Measurements from ENCODE around the gene PLPPR1. TPM values are rescaled to one million over a fixed set of nuclear protein-coding genes. Genes with fewer than 3 reads are reported as not detected.

The PLPPR1 gene
- total and polyA plus RNA-seq, 2 donors (not counting 3 experiments of a cell fraction or from before 2014, with no cell fraction given), result 0.18 to 0.50 TPM

DNA sequence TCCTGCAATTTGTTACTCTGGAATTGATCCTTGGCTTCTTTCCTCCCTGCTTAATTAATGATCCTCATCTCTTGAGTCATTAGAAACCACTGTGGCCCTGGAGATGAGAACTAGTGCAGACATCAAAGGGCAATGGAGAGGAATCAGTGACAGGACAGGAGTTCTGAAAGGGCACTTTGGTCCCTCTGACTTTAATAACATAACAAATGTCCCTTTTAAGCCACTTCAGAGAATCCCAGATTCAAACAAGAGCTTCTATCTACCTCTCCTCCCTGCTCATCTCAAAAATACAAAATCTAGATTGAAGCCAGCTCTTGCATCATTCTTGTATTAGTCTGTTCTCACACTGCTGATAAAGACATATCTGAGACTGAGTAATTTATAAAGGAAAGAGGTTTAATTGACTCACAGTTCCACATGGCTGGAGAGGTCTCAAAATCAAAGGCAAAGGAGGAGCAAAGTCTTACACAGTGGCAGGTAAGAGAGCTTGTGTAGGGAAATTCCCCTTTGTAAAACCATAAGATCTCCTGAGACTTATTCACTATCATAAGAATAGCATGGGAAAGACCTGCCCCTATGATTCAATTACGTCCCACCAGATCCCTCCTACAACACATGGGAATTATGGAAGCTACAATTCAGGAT, 139.1 kb downstream of the PLPPR1 start:
- Histone ChIP-seq H3K9me1 (replicated peaks; ENCODE audit: control insufficient read depth, extremely low read depth, insufficient read depth, low read length) (no peaks in the 10 kb centered on the region), H3K4me2 (ENCODE audit: insufficient read depth, low read length) (no peak overlapping the region), H3K9me3 (replicated peaks; ENCODE audit: control insufficient read depth, insufficient read depth, low read length) (no peaks in the 10 kb centered on the region), H3K36me3 (ENCODE audit: control insufficient read depth in 2 of 2, extremely low read depth in 1 of 2, insufficient read depth in 2 of 2, low read length in 2 of 2) (no peaks in the 10 kb centered on the region), H3K4me3 (replicated peaks in 1 of 3; ENCODE audit: insufficient read depth in 1 of 3, low read depth in 1 of 3, low read length in 3 of 3) (no peak overlapping the region), H2AFZ (ENCODE audit: low read depth, low read length) (no peak overlapping the region), H3K4me1 (ENCODE audit: control insufficient read depth, extremely low read depth, insufficient read depth, low read length) (no peaks in the 10 kb centered on the region), H3K9ac (replicated peaks; ENCODE audit: extremely low read depth, insufficient read depth, low read length) (no peak overlapping the region), H3K27me3 (ENCODE audit: control insufficient read depth in 2 of 2, insufficient read depth in 2 of 2, low read length in 2 of 2) (no peaks in the 10 kb centered on the region), H3K27ac (ENCODE audit: insufficient read depth, low read depth, low read length) (no peak overlapping the region), H3K79me2 (ENCODE audit: control insufficient read depth, insufficient read depth, low read length) (no peaks in the 10 kb centered on the region), H4K20me1 (replicated peaks; ENCODE audit: control insufficient read depth, extremely low read depth, insufficient read depth, low read length) (no peaks in the 10 kb centered on the region)
- dilution Hi-C loops (cut with MboI; ENCODE audit: extremely low pct_ligation_motif_present, low sequenced_read_pairs) (no loop called here), intact Hi-C loops (cut with micrococcal nuclease) (no loop called here)
- no TSS peak for BruUV-seq (replicated peaks)
- CTCF ChIA-PET, result no interaction called here
- FAIRE-seq, result no peak
- TF ChIP-seq, protein P1, sequence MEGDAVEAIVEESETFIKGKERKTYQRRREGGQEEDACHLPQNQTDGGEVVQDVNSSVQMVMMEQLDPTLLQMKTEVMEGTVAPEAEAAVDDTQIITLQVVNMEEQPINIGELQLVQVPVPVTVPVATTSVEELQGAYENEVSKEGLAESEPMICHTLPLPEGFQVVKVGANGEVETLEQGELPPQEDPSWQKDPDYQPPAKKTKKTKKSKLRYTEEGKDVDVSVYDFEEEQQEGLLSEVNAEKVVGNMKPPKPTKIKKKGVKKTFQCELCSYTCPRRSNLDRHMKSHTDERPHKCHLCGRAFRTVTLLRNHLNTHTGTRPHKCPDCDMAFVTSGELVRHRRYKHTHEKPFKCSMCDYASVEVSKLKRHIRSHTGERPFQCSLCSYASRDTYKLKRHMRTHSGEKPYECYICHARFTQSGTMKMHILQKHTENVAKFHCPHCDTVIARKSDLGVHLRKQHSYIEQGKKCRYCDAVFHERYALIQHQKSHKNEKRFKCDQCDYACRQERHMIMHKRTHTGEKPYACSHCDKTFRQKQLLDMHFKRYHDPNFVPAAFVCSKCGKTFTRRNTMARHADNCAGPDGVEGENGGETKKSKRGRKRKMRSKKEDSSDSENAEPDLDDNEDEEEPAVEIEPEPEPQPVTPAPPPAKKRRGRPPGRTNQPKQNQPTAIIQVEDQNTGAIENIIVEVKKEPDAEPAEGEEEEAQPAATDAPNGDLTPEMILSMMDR (IDR thresholded peaks at IDR 0.05; ENCODE audit: extremely low read depth in 1 of 2, insufficient read depth in 1 of 2, low read depth in 1 of 2, low read length in 2 of 2), result no peak
- TF ChIP-seq FOS (IDR thresholded peaks at IDR 0.05; ENCODE audit: borderline replicate concordance, insufficient read depth, low read length) (no peak), POLR2AphosphoS5 (IDR thresholded peaks at IDR 0.05; ENCODE audit: insufficient read depth, low read depth, low read length) (no peak), GATA2 (IDR thresholded peaks at IDR 0.05; ENCODE audit: insufficient read depth, insufficient read length, low read depth, low read length) (no peak), JUN (IDR thresholded peaks at IDR 0.05; ENCODE audit: borderline replicate concordance, insufficient read depth, insufficient read length, low read depth) (no peak)
- DNase-seq (ENCODE audit: low read depth, low spot score), result no peak
- POLR2A ChIA-PET, result no interaction called here

DNA sequence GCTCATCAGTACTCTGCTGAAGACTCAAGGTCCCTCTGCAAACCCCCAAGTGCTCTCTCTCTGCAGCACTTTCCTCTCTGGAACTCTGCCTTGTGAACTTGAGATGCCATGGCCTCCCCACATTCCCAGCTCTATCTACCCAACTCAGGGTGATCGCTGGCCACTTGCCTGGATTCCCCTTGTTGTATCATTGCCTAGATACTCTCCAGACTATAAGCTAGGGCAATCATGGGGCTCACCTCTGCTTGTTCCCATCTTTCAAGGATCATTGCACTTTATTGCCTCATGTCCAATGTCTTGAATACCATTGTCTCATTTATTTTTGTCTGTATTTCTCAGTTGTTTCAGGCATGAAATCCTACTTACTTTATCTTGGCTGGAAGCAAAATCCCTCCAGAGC, 144.1 kb downstream of the PLPPR1 start:
- H3K9me3 ChIP-seq (replicated peaks; ENCODE audit: control insufficient read depth, insufficient read depth, low read length), result no peaks in the 10 kb centered on the region
- H3K36me3 ChIP-seq (ENCODE audit: control insufficient read depth in 2 of 2, extremely low read depth in 1 of 2, insufficient read depth in 2 of 2, low read length in 2 of 2), result no peaks in the 10 kb centered on the region
- no peak overlapping the region for H3K27ac ChIP-seq (ENCODE audit: insufficient read depth, low read depth, low read length)
- ChIA-PET POLR2A (no interaction called here), CTCF (no interaction called here)
- intact Hi-C loops (cut with micrococcal nuclease), result no loop called here
- no peak overlapping the region for H2AFZ ChIP-seq (ENCODE audit: low read depth, low read length)
- H3K79me2 ChIP-seq (ENCODE audit: control insufficient read depth, insufficient read depth, low read length), result no peaks in the 10 kb centered on the region
- H3K9me1 ChIP-seq (replicated peaks; ENCODE audit: control insufficient read depth, extremely low read depth, insufficient read depth, low read length), result no peaks in the 10 kb centered on the region
- H3K9ac ChIP-seq (replicated peaks; ENCODE audit: extremely low read depth, insufficient read depth, low read length), result no peak overlapping the region
- no peak for DNase-seq (ENCODE audit: low read depth, low spot score)
- no peak overlapping the region for H3K4me2 ChIP-seq (ENCODE audit: insufficient read depth, low read length)
- no peaks in the 10 kb centered on the region for H3K4me1 ChIP-seq (ENCODE audit: control insufficient read depth, extremely low read depth, insufficient read depth, low read length)
- no TSS peak for BruUV-seq (replicated peaks)
- TF ChIP-seq JUN (IDR thresholded peaks at IDR 0.05; ENCODE audit: borderline replicate concordance, insufficient read depth, insufficient read length, low read depth) (no peak), POLR2AphosphoS5 (IDR thresholded peaks at IDR 0.05; ENCODE audit: insufficient read depth, low read depth, low read length) (no peak), MYC (IDR thresholded peaks at IDR 0.05; ENCODE audit: low read depth, low read length) (no peak), POLR2A (IDR thresholded peaks at IDR 0.05; ENCODE audit: low read depth, low read length) (no peak), EZH2 (IDR thresholded peaks at IDR 0.05; ENCODE audit: borderline replicate concordance, low read depth, low read length, severe bottlenecking) (no peak), FOS (IDR thresholded peaks at IDR 0.05; ENCODE audit: borderline replicate concordance, insufficient read depth, low read length) (no peak), GATA2 (IDR thresholded peaks at IDR 0.05; ENCODE audit: insufficient read depth, insufficient read length, low read depth, low read length) (no peak)
- TF ChIP-seq, protein P2, sequence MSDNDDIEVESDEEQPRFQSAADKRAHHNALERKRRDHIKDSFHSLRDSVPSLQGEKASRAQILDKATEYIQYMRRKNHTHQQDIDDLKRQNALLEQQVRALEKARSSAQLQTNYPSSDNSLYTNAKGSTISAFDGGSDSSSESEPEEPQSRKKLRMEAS (IDR thresholded peaks at IDR 0.05; ENCODE audit: insufficient read depth, insufficient read length), result no peak
- TF ChIP-seq, protein P1 (IDR thresholded peaks at IDR 0.05; ENCODE audit: extremely low read depth in 1 of 2, insufficient read depth in 1 of 2, low read depth in 1 of 2, low read length in 2 of 2), result no peak
- H4K20me1 ChIP-seq (replicated peaks; ENCODE audit: control insufficient read depth, extremely low read depth, insufficient read depth, low read length), result no peaks in the 10 kb centered on the region
- no peaks in the 10 kb centered on the region for H3K27me3 ChIP-seq (ENCODE audit: control insufficient read depth in 2 of 2, insufficient read depth in 2 of 2, low read length in 2 of 2)
- no peak for FAIRE-seq
- dilution Hi-C loops (cut with MboI; ENCODE audit: extremely low pct_ligation_motif_present, low sequenced_read_pairs), result no loop called here
- H3K4me3 ChIP-seq (replicated peaks in 1 of 3; ENCODE audit: insufficient read depth in 1 of 3, low read depth in 1 of 3, low read length in 3 of 3), result no peak overlapping the region
